ENCODE results near the gene IKBKE.
"Not testable (repeated sequence)": the region's sequence is repeated elsewhere in the genome, so short reads cannot be mapped to it uniquely, and the experiment has no call there.

Gene IKBKE

DNA sequence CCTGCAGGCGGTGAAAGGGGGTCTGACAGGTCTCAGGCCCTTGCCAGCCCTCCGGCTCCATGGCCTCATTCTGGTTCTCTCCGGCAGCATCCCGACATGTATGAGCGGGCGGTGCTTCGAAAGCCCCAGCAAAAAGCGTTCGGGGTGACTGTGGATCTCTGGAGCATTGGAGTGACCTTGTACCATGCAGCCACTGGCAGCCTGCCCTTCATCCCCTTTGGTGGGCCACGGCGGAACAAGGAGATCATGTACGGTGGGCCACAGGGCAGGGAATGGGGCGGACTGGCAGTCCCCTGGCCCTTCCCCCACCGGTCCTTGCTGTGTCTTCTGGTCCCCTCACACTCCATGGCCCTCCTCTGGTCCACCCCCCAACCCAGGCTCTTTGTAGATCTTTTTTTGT lies 6.3 kb downstream of the IKBKE start:
- no peak for DNase-seq

DNA sequence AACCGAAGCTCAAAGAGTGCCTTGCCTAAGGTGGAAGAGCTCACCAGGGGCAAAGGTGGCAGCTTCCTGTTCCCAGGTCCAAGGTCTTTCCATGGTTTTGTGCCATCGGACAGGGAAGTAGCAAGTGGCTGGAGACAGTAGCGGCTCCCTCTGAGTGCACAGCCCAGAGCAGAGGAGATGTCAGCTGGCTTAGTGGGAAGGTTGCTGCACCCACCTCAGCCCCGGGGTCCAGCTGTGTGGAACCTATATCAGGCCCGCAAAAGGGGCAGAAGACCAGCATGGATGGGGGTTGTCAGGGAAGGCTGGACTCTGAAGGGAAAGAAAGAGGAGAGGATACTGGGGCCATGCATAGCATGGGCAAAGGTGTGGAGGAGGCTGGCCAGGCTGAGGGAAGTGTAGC lies 6.8 kb downstream of the IKBKE start:
- no peak for DNase-seq

DNA sequence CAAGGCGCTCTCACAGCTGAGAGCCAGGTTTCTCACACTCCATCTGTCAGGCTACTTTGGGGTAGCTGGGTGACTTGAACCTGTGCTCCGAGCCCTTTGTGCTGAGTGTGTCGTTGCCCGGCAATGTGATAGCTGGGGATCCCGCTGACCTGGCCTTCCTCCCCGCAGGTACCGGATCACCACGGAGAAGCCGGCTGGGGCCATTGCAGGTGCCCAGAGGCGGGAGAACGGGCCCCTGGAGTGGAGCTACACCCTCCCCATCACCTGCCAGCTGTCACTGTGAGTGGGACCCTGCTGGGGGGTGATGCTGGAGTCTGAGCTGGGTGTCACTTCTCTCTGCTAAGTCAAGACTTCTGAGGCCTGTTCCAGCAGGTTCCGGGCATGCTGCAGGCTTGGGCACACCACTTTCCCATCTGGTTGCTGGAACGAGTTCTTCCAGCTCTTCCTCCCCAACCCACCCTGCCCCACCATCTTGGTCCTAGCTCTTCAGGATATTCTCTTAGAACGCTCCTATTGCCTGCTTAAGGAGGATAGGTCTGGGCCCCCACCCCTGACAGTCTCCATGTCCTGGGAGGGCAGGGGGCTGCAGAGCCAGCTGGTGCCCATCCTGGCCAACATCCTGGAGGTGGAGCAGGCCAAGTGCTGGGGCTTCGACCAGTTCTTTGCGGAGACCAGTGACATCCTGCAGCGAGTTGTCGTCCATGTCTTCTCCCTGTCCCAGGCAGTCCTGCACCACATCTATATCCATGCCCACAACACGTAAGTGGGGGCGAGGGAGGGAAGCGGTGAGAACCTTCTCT lies 7.5 kb downstream of the IKBKE start:
- DNase-seq, result no peak

DNA sequence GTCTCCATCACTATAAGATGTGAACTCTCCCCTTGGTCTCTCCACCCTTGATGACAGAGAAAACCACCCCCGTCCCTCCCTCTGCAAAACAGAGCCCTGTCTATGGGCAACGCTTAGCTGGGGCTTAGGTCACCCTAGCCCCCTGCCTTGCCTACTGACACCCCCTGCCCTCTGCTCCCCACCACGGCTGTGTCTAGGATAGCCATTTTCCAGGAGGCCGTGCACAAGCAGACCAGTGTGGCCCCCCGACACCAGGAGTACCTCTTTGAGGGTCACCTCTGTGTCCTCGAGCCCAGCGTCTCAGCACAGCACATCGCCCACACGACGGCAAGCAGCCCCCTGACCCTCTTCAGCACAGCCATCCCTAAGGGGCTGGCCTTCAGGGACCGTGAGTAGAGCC lies 8.5 kb downstream of the IKBKE start:
- no peak for DNase-seq

DNA sequence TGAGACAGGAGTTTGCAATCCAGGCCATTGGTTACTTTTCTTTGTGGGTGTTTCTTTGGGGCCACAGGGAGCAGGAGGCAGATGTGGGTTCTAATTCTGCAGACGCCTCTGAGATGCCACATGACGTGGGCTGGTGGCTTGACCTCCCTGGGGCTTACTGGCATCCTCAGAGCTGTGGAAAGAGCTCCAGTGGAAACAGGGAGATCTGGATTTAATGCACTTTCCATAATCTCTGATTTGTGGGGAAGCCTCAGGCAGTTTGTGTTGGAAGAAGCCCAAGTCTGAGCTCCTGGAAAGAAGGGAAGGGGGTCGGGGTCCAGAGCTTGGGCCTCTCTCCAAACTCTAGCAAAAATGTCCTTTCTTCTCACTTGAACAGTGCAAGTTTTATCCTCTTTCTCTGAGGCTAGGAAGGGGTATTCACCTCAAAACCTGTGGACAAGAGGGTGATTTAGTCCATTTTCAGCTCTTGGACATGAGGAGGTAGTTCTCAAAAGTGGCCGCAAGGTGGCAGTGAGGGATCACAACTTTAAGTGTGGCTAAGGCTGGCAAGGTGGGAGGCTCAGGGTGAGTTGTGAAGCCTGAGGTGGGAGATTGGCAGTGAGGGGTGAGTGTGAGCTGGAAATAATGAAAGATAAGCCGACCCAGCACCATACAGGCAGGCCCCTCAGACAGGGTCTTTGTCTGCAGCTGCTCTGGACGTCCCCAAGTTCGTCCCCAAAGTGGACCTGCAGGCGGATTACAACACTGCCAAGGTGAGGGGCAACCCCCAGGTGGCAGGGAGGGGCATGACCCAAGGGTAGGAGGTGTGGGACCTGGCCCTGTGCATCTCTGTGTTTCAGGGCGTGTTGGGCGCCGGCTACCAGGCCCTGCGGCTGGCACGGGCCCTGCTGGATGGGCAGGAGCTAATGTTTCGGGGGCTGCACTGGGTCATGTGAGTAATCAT lies 9.2 kb downstream of the IKBKE start:
- peak; percentile 40 to 63 for DNase-seq

DNA sequence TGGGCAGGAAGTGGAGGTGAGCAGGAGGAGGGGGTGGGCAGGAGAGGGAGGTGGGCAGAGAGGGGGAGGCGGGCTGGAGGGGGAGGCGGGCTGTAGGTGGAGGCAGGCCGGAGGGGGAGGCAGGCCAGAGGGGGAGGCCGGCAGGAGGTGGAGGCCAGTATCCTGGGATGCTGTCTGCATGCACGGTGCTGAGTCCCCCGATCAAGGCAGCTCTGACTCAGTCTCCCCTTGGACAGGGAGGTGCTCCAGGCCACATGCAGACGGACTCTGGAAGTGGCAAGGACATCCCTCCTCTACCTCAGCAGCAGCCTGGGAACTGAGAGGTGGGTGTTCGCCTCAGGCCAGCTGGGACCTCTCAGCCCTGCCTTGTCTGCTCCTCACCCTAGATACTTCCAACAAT lies 9.9 kb downstream of the IKBKE start:
- DNase-seq, result no peak

DNA sequence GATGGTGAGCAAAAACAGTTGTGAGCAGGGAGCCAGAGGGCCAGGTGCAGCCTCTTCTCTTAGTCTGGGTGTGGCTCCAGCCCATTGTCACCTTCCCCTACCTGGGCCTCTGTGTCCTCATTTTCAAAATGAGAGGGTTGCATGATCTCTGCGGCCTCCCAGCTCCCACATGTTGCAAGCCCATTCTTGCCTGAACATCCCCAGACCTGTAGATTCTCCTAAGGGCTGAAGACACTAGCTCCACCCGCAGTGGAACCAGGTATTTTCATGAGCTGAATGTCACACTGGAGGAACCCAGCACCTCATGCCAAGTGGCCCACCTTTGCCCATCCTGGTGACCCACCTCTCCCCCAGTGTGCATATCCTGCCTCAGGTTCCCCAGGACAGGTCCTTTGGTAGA lies 12.3 kb downstream of the IKBKE start:
- DNase-seq, result no peak

DNA sequence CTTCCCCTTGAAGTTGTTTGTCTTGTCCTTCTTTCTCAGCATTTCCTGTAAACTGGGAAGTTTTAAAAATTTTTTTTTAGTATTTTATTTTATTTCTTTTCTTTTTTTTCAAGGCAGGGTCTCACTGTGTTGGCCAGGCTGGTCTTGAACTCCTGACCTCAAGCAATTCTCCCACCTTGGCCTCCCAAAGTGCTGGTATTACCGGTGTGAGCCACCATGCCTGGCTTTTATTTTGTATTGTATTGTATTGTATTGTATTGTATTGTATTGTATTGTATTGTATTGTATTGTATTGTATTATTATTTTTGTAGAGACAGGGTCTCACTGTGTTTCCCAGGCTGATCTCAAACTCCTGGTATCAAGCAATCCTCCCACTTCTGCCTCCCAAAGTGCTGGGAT lies 13.6 kb downstream of the IKBKE start:
- DNase-seq, result not testable (repeated sequence)

DNA sequence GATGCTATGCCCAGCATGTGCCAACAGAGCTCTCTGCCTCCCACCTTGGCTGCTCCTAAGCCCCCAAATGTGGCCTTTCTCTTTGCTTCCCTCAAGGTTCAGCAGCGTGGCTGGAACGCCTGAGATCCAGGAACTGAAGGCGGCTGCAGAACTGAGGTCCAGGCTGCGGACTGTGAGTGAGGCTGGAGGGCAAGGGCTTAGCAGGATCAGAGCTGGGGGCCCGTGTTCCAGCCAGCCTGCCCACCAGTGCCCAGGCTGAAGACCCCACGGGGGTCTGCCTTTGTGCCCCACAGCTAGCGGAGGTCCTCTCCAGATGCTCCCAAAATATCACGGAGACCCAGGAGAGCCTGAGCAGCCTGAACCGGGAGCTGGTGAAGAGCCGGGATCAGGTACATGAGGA lies 14.6 kb downstream of the IKBKE start:
- DNase-seq, result no peak

DNA sequence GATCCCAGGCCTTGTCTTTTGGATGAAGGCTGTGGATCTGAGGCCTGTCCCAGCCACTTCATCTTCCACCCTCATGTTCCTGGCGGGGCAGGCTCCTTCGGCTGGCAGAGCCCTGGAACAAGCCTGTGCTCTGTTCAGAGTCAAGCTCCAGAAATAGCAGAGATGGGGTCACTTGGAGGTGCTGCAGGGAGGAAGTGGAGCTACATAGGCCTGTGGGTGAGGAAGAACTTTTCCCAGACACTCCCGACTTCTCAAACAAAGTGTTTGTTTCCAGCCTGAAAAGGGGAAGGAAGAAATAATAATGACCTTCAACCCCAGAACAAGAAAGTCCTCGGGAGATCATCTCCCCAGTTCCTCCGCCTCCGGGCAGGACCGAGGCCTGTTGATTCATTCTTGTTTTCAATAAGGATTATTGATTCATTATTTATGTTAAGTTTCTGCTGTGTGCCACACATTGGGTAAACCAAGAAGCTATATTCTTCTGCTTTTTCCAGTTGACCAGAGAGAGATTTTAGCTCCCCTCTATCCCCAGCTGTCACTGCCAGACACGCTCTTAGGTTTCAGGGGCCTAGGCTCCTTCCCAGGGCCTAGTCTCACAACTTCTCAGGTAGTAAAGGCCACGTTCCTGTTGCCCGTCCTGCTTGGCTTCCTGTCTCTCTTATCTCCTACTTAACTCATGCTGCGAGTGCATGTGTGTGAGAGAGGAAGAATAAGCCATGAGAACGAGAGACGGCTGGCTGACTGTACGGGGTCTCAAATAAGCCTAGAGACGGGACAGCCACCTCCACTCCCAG lies 16.9 kb downstream of the IKBKE start:
- DNase-seq, result no peak

DNA sequence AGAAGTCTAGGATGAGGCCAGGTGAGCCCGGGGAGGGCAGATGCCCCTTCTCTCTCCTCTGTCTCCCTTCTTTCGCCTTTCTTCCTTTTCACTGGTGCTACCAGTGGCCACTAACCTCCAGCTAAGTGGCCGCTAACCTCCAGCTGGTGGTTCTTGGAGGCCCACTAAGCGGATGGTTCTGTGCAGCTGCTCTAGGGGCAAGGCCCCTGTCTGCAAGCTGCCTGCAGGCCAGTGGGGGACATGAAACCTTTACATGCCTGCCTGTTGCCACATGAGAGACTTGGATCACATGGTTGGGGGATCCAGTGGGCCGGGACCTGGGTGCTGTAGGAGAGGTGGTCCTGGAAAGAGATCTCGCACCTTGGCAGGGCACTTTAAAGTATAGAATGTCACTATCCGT lies 17.7 kb downstream of the IKBKE start:
- DNase-seq, result no peak

DNA sequence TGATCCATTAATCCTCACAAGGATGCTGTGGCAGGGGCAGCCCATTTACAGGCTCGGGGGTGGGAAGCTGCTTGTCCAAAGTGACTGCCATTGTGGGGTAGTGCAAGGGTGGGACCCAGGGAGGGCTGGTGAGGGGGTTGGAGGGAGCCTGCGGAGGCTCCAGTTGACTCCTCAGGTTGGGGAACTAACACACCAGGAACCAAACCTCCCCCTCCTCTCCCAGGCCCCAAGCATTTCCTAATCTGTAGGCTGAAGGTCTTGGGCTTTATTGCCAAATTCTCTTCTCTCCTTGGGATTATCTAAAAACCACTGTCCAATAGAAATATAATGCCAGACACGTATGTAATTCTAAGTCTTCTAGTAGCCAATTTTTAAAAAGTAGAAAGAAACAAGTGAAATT lies 18.2 kb downstream of the IKBKE start:
- no peak for DNase-seq

DNA sequence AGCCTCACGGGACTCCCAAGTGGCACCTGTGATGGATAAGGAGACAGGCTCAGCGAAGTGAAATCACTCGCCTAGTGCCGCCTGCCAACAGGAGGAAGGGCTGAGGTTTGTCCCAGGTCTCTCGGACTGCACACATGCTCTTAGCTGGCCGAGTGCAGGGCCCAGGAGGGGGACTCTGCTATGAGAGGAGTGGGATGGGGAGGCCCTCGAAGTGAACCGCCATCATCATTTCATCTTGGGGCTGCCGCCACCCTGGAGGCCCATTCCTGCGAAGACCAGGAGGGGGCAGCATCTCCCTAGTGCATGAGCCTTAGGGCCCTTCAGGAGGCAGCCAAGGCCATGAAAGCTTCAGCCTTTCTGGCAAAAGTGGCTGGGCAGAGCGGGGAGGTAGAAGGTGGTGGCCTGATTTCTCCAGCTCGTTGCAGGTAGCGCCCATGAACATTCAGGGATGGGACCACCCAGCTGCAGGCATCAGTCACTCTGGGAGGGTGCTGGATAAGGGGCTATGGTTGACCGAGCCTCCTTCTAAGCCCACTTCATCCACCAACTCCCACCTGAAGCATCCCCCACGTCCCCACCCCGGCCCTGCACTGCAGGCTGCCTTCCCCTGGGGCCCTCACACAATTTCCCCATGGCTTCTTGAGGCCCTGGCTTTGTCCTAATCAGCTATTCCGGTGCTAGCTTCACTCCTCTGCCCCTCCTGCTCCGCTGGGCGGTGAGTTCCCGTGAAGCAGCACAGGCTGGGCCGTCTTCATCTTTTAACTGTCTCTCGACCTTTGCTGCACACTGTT lies 19.9 kb downstream of the IKBKE start:
- peak; percentile 39 to 56 for DNase-seq

DNA sequence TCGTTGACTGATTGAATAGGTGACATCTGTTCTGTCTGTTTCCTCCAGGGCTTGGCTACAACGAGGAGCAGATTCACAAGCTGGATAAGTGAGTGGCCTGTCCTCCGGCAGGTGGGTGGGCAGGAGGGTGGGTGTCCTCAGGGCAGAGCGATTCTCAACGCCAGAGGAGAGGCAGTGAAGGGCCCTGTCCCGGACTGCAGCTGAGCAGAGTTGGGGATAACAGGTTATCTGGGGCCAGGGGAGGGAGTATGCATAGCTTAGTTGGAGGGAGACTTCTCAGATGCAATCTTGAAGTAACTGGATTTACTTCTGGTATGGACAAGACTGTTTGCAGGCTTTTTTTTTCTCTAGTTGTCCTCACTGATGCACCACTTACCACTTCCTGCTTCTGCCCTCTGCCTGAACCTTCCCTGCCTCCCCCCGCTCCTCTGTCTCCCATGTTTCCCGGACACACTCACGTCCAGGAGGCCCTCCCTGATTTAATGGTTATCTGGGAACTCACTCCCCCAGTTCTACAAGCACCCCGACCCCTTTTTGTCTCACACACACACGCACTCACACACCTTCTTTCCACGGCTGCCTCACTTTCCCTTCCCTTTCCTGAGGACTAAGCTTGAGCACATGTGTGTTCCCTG lies 20.6 kb downstream of the IKBKE start:
- no peak for DNase-seq

DNA sequence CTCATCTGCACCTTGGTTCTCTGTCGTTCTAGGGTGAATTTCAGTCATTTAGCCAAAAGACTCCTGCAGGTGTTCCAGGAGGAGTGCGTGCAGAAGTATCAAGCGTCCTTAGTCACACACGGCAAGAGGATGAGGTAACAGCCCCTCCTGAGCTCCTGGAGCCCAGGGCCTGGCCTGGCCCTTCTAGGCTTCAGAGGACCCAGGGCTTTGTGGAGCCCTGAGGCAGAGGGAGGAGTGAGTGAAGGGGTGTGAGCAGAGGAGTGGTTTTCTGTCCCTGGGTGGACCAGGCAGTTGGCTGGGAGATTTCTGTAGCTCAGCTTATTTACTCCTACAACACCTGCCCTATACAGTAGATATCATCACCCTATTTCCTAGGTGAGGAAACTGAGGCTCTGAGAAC lies 21.3 kb downstream of the IKBKE start:
- no peak for DNase-seq

DNA sequence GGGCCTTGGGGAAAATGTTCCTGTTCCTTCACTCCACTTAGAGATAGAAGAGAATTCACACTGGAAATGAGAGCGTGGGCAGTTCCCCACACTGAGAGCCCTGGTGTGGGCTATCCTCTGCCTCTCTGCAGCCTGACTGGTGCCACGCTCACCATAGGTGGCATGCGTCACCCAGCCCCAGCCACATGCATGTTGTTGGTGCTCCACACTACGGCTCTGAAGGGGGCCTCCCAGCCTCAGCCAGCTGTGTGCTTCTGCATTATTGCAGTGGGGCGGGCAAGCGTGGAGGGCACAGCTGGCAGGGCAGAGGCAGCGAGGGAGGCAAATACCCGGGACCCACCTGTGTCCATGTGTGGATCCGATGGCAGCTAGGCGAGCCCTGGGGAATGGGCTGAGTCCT lies 22.3 kb downstream of the IKBKE start:
- no peak for DNase-seq

DNA sequence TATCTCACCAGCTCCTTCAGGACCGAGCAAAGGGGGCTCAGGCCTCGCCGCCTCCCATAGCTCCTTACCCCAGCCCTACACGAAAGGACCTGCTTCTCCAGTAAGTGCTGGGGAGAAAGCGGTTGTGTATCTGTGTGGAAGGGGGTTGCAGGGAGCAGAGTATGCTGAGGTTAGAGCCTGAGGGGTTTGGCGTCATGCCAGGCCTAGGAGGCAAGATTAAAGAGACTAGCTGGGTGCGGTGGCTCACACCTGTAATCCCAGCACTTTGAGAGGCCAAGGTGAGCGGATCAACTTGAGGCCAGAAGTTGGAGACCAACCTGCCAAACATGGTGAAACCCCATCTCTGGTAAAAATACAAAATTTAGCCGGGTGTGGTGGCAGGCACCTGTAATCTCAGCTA lies 23.0 kb downstream of the IKBKE start:
- DNase-seq, result no peak

DNA sequence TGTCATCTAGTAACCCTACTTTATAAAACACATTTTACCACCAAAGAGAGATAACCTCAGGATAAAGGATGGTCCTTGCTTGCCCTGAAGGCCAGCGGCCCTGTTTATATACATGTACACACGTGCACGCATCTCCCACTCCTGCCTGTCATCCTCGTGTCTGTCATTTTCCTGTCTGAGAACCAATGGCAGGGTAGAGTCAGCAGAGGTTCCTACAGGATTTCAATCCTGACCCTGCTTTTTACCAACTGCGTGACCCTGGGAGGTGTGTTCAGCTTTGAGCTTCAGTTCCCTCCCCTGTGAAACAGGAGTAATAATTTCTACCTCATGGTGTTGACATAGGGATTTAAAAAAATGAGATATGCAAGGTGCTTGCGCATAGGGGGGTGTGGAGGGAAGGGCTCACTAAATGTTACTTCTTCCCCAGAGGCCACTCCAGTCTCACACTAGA lies 24.8 kb downstream of the IKBKE start:
- no peak for DNase-seq

DNA sequence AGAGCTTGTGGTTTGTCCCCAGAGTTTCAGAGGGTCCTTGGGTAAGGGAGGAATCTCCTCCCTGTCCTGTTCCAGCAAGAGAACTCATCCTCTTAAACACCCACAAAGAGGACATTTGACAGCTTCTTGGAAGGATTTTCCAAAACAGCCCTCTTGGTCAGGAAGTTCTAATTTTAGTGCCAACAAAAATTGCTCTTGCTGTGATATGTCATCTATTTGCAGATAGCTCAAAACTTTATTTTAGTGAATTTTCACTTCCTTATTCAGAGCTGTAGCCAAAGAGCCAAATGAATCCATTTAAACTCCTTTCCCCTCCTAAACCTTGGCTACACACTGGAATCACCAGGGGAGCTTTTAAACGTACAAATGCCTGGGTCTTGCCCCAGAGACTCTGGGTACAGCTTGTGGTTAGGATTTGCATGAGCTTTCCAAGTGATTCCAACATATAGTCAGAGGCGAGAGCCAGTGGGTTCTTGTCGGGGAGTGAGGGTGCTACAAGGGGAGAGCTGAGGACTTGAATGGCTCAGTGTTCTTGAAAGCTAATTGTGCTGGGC lies 25.3 kb downstream of the IKBKE start:
- DNase-seq, result no peak

DNA sequence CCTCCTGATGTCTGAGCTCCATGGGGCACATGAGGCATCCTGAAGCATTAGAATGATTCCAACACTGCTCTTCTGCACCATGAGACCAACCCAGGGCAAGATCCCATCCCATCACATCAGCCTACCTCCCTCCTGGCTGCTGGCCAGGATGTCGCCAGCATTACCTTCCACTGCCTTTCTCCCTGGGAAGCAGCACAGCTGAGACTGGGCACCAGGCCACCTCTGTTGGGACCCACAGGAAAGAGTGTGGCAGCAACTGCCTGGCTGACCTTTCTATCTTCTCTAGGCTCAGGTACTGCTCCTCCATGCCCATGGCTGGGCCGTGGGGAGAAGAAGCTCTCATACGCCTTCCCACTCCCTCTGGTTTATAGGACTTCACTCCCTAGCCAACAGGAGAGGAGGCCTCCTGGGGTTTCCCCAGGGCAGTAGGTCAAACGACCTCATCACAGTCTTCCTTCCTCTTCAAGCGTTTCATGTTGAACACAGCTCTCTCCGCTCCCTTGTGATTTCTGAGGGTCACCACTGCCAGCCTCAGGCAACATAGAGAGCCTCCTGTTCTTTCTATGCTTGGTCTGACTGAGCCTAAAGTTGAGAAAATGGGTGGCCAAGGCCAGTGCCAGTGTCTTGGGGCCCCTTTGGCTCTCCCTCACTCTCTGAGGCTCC lies 26.0 kb downstream of the IKBKE start:
- no peak for DNase-seq

DNA sequence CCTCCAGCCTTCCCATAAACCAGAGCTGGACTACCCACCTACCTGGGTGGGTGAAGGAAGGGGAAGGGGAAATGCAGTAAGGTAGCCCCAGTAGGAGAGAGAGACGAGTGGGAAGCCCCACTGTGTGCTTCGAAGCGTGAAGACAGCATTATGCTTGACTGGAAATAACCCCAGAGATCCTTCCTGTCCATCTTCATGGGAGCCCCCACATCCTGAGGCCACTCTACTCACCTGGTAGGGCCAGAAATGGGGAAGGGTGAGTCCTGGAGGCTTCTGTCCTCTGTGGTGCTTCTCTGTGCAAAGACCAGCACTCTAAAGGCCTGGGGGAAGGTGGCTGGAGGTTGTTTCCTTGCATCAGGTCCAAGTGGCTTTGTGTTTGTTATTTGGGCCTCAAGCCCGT lies 27.1 kb downstream of the IKBKE start:
- no peak for DNase-seq
